Nephron progenitor cell (in vitro differentiated cells): Measurements from ENCODE around the gene CDS2.

Experiments used
- DNase-seq: peaks from one replicate; pipeline ENCODE4 v3.0.0; 2021
- H3K27ac Mint-ChIP-seq: 2 replicates; pipeline ENCODE4 v1.8.0; 2021; ENCODE audit warnings: mild to moderate bottlenecking, moderate library complexity, mixed read lengths
- H3K27me3 Mint-ChIP-seq: 2 replicates; pipeline ENCODE4 v1.8.0; 2021; ENCODE audit warnings: mild to moderate bottlenecking, low read depth, mixed read lengths; ENCODE audit not compliant: poor library complexity
- H3K36me3 Mint-ChIP-seq: 2 replicates; pipeline ENCODE4 v1.8.0; 2021; ENCODE audit warnings: low read depth, mixed read lengths
- H3K4me1 Mint-ChIP-seq: 2 replicates; pipeline ENCODE4 v1.8.0; 2021; ENCODE audit warnings: mixed read lengths
- H3K4me3 Mint-ChIP-seq: 2 replicates; pipeline ENCODE4 v1.8.0; 2021; ENCODE audit warnings: mild to moderate bottlenecking, moderate library complexity, mixed read lengths
- H3K9me3 Mint-ChIP-seq: 2 replicates; pipeline ENCODE4 v1.8.0; 2021; ENCODE audit warnings: mild to moderate bottlenecking, moderate library complexity, mixed read lengths
- TF ChIP-seq, protein P1 (sequence below): fragments of 200-600 bp; sonication (generic); IDR thresholded peaks from 2 replicates; pipeline ENCODE4 v1.5.0; 2021; ENCODE audit warnings: antibody characterized with exemption

Gene CDS2

DNA sequence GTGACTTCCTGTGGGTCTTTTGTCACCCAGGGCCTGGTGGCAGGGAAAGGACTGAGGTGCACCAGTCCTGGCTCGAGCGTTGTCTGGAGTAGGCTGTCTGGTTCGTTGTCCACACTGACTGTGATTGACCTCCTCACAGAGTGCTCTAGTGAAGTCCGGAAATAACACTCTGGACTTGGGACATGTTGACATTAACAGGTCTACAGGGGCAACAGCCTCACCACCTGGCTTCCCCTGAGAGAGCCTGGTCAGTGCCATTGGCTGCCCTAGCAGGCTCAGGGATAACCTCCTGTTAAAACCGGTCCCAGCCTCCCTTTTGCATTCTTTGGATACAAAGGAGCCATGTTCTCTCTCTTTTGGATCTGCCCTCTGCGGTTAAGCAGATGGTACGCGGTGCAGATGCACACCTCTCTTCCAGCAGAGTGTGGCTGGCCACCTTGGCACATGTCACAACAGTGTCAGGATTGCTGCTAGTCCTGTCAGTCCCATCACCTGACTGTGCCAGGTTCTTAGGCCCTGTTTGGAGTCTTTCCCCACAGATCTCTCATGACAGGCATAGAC lies 46.2 kb downstream of the CDS2 start:
- peaks cover 18% of the 10 kb centered on the region for H3K36me3 Mint-ChIP-seq
- peaks cover 45% of the 10 kb centered on the region for H3K4me1 Mint-ChIP-seq
- H3K27ac Mint-ChIP-seq = no peak overlapping the region
- H3K27me3 Mint-ChIP-seq = peaks cover 3% of the 10 kb centered on the region
- H3K4me3 Mint-ChIP-seq = no peak overlapping the region
- H3K9me3 Mint-ChIP-seq = no peaks in the 10 kb centered on the region
- TF ChIP-seq, protein P1, sequence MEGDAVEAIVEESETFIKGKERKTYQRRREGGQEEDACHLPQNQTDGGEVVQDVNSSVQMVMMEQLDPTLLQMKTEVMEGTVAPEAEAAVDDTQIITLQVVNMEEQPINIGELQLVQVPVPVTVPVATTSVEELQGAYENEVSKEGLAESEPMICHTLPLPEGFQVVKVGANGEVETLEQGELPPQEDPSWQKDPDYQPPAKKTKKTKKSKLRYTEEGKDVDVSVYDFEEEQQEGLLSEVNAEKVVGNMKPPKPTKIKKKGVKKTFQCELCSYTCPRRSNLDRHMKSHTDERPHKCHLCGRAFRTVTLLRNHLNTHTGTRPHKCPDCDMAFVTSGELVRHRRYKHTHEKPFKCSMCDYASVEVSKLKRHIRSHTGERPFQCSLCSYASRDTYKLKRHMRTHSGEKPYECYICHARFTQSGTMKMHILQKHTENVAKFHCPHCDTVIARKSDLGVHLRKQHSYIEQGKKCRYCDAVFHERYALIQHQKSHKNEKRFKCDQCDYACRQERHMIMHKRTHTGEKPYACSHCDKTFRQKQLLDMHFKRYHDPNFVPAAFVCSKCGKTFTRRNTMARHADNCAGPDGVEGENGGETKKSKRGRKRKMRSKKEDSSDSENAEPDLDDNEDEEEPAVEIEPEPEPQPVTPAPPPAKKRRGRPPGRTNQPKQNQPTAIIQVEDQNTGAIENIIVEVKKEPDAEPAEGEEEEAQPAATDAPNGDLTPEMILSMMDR = no peak
- no peak for DNase-seq

DNA sequence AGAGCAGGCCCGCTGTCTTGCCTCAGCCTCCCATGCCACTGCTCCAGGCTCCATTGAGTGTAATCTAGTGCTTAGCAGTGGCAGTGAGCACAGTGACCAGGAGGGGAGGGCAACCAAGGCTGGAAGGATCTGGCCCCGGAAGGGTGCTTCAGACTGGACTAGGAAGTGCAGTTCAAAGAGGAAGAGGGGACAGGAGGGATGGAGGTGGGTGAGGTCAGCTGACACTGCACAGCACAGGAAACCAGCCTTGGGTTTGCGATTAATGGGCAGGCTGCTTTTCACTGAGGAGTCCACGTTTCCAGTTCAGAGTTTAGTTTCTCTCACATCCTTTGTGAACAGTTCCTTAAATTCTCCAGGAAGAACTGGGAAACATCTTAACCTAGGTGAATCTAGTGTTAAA lies 46.9 kb downstream of the CDS2 start:
- Mint-ChIP-seq H3K27ac (peak overlapping the region; percentile 80), H3K4me1 (peaks cover 50% of the 10 kb centered on the region), H3K27me3 (peaks cover 3% of the 10 kb centered on the region)

DNA sequence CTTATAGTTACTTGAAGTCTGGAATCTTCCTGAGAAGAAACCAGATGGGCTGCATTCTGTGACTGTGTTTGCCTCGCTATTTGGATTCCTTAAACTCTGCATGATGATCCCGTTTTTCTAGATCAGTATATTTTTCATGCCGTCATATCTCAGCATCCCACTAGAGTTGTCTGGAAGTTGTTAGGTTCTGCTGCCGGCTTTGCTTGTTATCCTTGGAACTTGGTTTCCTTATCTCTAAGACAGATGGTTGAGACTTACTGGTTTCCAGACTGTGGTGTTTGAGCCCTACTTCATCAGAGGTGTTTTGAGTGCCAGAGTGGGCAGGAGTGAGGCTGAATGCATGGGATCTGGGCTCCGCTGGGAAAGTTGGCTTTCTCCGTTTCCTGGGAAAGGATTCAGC lies 50.3 kb downstream of the CDS2 start:
- no peak for DNase-seq
- Mint-ChIP-seq H3K27me3 (peaks cover 3% of the 10 kb centered on the region), H3K4me3 (no peak overlapping the region), H3K36me3 (peaks cover 31% of the 10 kb centered on the region), H3K9me3 (no peaks in the 10 kb centered on the region), H3K27ac (peak overlapping the region; percentile 39), H3K4me1 (peaks cover 21% of the 10 kb centered on the region)
- TF ChIP-seq, protein P1 = no peak

More for the DNA sequence above, 46.9 kb downstream of the CDS2 start:
- Mint-ChIP-seq H3K9me3 (no peaks in the 10 kb centered on the region), H3K36me3 (peaks cover 24% of the 10 kb centered on the region), H3K4me3 (no peak overlapping the region)
- DNase-seq = no peak
- TF ChIP-seq, protein P1 = no peak

DNA sequence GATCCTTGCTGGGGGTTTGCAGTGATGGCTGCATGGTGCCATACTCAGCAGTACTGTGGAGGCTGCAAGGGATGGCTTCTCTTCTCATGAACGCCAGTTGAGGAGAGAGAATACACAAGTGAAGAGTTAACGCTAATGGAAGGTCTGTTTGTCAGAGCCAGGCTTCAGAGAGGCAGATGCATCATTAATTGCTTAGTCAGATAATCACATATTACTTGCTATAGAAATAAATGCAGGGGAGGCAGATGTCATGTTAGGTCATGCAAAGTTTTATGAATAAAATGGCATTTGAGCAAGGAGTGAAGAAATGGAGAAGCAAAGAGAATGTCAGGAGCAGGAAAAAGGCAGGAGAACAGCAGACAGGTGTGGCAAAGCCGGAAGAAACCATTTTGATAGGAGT lies 51.2 kb downstream of the CDS2 start:
- peaks cover 3% of the 10 kb centered on the region for H3K27me3 Mint-ChIP-seq
- no peaks in the 10 kb centered on the region for H3K9me3 Mint-ChIP-seq
- TF ChIP-seq, protein P1 = no peak
- DNase-seq = no peak
- peaks cover 41% of the 10 kb centered on the region for H3K36me3 Mint-ChIP-seq
- H3K4me1 Mint-ChIP-seq = peaks cover 18% of the 10 kb centered on the region
- H3K4me3 Mint-ChIP-seq = no peak overlapping the region
- H3K27ac Mint-ChIP-seq = no peak overlapping the region

DNA sequence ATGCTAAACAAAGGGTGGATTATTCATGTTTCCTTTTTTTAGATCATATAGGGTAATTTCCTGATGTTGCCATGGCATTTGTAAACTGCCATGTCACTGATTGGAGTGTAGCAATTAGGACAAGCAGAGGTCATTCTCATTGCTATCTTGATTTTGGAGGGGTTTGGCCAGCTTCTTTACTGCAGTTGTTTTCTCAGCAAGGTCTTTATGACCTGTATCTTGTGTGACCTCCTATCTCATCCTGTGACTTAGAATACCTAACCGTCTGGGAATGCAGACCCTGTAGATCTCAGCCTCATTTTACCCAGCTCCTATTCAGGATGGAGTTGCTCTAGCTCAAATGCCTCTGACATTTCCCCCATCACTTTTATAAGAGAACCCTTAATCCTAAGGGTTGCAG lies 53.6 kb downstream of the CDS2 start:
- DNase-seq = no peak
- H3K27ac Mint-ChIP-seq = peak overlapping the region; percentile 53
- H3K36me3 Mint-ChIP-seq = peaks cover 36% of the 10 kb centered on the region
- H3K4me3 Mint-ChIP-seq = no peak overlapping the region
- H3K4me1 Mint-ChIP-seq = peaks cover 29% of the 10 kb centered on the region
- H3K9me3 Mint-ChIP-seq = no peaks in the 10 kb centered on the region
- peaks cover 3% of the 10 kb centered on the region for H3K27me3 Mint-ChIP-seq
- TF ChIP-seq, protein P1 = no peak

DNA sequence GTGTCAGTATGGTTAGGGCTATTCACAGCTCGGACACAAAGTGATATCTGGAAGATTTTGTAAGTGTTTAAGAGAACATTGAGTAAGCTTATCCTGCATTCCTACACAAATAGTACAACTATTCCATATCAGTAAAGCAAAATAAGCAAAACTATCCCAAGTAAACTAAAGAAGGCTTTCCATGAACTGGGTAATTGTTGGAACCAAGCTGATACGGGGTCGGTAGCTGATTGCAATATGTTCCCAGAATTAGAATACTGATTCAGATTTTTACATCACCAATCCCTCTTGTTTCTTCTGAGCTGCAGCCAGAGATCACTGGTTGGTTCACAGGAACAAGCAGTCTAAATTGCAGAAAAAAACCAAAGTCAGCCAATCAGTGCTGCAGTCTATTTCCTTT lies 54.1 kb downstream of the CDS2 start:
- peaks cover 3% of the 10 kb centered on the region for H3K27me3 Mint-ChIP-seq

More for the DNA sequence above, 54.1 kb downstream of the CDS2 start:
- DNase-seq = no peak
- H3K4me1 Mint-ChIP-seq = peaks cover 29% of the 10 kb centered on the region
- no peaks in the 10 kb centered on the region for H3K9me3 Mint-ChIP-seq
- no peak overlapping the region for H3K4me3 Mint-ChIP-seq
- peak overlapping the region; percentile 53 for H3K27ac Mint-ChIP-seq
- TF ChIP-seq, protein P1 = no peak
- H3K36me3 Mint-ChIP-seq = peaks cover 36% of the 10 kb centered on the region
